Cardiac muscle cell (in vitro differentiated cells and primary cell): ENCODE measurements around the gene CHRM5. TPM values are rescaled to one million over a fixed set of nuclear protein-coding genes. Genes with fewer than 3 reads are reported as not detected.

Source experiments
- DNase-seq, 2 donors: peaks; one replicate each; pipeline versions ENCODE4 v3.0.0 to v3.0.0-alpha.2; 2010 to 2017; ENCODE audit warnings: low read depth in 1 of 2, low spot score in 1 of 2
- H3K27ac ChIP-seq: fragments of 200-600 bp; sonication (generic); 2 replicates; pipeline ENCODE4 v1.5.1; 2016
- H3K27me3 ChIP-seq: fragments of 200-600 bp; sonication (generic); 2 replicates; pipeline ENCODE4 v1.6.0; 2016; ENCODE audit warnings: control low read depth
- H3K36me3 ChIP-seq: fragments of 200-600 bp; sonication (generic); 2 replicates; pipeline ENCODE4 v1.5.1; 2016; ENCODE audit warnings: control low read depth
- H3K4me1 ChIP-seq: fragments of 200-600 bp; sonication (generic); 2 replicates; pipeline ENCODE4 v1.8.1; 2017; ENCODE audit warnings: low read depth, mild to moderate bottlenecking, mixed run types
- H3K4me3 ChIP-seq: fragments of 200-600 bp; sonication (generic); 2 replicates; pipeline ENCODE4 v1.5.1; 2016; ENCODE audit warnings: mild to moderate bottlenecking
- H3K9me3 ChIP-seq: fragments of 200-600 bp; sonication (generic); 2 replicates; pipeline ENCODE4 v1.5.1; 2017; ENCODE audit warnings: low read depth, mild to moderate bottlenecking, control low read depth
- polyA plus RNA-seq: library from polyadenylated mRNA; unstranded; fragments of >200 nt; fragmentation: Nextera tagmentation; extraction: Ambion mirVana; gene quantifications from 2 replicates; pipeline ENCODE4 v1.2.1, GENCODE V29; 2016
- total RNA-seq: library from RNA; depleted of rRNA; stranded (reverse); fragments of >200 nt; gene quantifications from 2 replicates; pipeline ENCODE4 v1.2.3, GENCODE V29; 2016
- TF ChIP-seq, protein P1 (sequence below): IDR thresholded peaks from 2 replicates; pipeline ENCODE4 v1.5.1; 2012; ENCODE audit warnings: low read depth, mild to moderate bottlenecking, low read length

The CHRM5 gene
- total and polyA plus RNA-seq, 2 experiments from 2014 or later: not detected

- no peaks in the 10 kb centered on the region for H3K27me3 ChIP-seq
- H3K27ac ChIP-seq: peak overlapping the region; percentile 58
- H3K9me3 ChIP-seq: no peaks in the 10 kb centered on the region
- TF ChIP-seq, protein P1, sequence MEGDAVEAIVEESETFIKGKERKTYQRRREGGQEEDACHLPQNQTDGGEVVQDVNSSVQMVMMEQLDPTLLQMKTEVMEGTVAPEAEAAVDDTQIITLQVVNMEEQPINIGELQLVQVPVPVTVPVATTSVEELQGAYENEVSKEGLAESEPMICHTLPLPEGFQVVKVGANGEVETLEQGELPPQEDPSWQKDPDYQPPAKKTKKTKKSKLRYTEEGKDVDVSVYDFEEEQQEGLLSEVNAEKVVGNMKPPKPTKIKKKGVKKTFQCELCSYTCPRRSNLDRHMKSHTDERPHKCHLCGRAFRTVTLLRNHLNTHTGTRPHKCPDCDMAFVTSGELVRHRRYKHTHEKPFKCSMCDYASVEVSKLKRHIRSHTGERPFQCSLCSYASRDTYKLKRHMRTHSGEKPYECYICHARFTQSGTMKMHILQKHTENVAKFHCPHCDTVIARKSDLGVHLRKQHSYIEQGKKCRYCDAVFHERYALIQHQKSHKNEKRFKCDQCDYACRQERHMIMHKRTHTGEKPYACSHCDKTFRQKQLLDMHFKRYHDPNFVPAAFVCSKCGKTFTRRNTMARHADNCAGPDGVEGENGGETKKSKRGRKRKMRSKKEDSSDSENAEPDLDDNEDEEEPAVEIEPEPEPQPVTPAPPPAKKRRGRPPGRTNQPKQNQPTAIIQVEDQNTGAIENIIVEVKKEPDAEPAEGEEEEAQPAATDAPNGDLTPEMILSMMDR: no peak
- peak overlapping the region; percentile 94 for H3K4me3 ChIP-seq
- no peaks in the 10 kb centered on the region for H3K36me3 ChIP-seq
- peaks cover 8% of the 10 kb centered on the region for H3K4me1 ChIP-seq
- DNase-seq: no peak
These were observed 134.1 kb downstream of the CHRM5 start for GRCh38 chr15:34102175-34102925.

- TF ChIP-seq, protein P1: no peak
These were observed 138.1 kb downstream of the CHRM5 start for GRCh38 chr15:34106423-34106822.

GRCh38 chr15:34107315-34107714 lies 139.0 kb downstream of the CHRM5 start:
- Histone ChIP-seq H3K36me3 (no peaks in the 10 kb centered on the region), H3K4me3 (no peak overlapping the region), H3K27me3 (no peaks in the 10 kb centered on the region), H3K9me3 (no peaks in the 10 kb centered on the region), H3K27ac (no peak overlapping the region), H3K4me1 (no peaks in the 10 kb centered on the region)
- no peak for DNase-seq
- TF ChIP-seq, protein P1: no peak

More at GRCh38 chr15:34106423-34106822, 138.1 kb downstream of the CHRM5 start:
- no peak overlapping the region for H3K27ac ChIP-seq
- H3K27me3 ChIP-seq: no peaks in the 10 kb centered on the region
- no peaks in the 10 kb centered on the region for H3K9me3 ChIP-seq
- H3K4me1 ChIP-seq: no peaks in the 10 kb centered on the region
- H3K36me3 ChIP-seq: no peaks in the 10 kb centered on the region
- DNase-seq: no peak
- H3K4me3 ChIP-seq: no peak overlapping the region

GRCh38 chr15:34109797-34110663 lies 141.7 kb downstream of the CHRM5 start:
- Histone ChIP-seq H3K27ac (no peak overlapping the region), H3K36me3 (no peaks in the 10 kb centered on the region), H3K9me3 (no peaks in the 10 kb centered on the region), H3K4me3 (no peak overlapping the region), H3K4me1 (no peaks in the 10 kb centered on the region), H3K27me3 (no peaks in the 10 kb centered on the region)
- DNase-seq: peak; percentile 40 to 64
- TF ChIP-seq, protein P1: peak; percentile 79

DNA sequence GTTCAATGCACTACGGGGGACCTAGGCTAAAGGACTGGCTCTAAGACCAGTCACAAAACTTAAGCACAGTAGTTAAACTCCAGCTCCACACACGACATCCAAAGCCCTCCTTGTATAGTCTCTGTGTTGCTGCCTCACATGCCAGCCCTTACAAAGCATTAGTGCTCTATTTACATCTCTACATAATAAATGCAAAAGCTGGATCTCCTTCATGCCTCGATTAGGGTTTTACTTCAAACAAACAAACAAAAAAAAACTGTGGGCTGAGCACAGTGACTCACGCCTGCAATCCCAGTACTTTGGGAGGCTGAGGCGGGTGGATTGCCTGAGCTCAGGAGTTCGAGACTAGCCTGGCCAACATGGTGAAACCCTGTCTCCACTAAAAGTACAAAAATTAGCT lies 143.2 kb downstream of the CHRM5 start:
- no peaks in the 10 kb centered on the region for H3K9me3 ChIP-seq
- TF ChIP-seq, protein P1: no peak

More for the DNA sequence above, 143.2 kb downstream of the CHRM5 start:
- no peak for DNase-seq
- Histone ChIP-seq H3K4me3 (no peak overlapping the region), H3K27ac (no peak overlapping the region), H3K36me3 (no peaks in the 10 kb centered on the region), H3K4me1 (no peaks in the 10 kb centered on the region), H3K27me3 (no peaks in the 10 kb centered on the region)
